ENCODE data around the gene JPT2.

JPT2 gene

DNA sequence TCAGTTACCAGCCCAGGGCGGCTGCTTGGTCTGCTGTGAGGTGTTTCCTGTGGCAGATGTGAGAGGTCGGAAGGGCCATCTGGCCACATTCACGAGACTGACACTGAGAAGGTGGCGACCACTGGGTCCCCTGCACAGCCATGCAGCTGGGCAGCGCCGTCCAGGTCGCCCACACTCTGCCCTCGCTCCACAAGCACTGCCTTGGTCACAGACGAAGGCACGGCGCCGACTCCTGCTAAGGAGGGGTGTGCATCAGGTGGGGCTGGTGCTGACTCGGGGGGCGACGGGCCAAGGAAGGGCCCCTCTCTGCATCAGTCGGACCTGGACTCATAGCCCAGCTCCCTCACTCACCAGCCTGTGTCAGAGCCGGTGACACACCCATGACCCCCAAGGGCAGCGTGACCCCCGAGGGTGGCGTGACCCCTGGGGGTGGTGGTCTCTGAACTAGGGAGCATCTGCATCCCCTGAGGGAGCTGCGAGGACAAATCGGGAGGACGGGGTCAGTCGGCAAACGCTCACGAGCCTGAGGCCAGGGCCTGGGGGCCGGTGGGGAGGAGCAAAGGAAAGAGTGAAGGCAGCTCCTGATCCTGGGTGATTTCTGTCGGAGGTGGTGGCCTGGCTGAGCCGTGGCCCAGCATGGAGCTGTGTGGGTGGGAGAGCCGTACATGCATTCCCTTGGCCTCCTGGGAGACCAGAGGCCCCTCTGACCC, 62.9 kb downstream of the JPT2 start:
- H3K4me3 ChIP-seq: no peak overlapping the region
- no peaks in the 10 kb centered on the region for H3K27me3 ChIP-seq
- peaks cover 45 to 62% (median 58%) of the 10 kb centered on the region in 11 experiments for H3K36me3 ChIP-seq
- no peak overlapping the region for H3K27ac ChIP-seq
- TF ChIP-seq Cebpa-rat (IDR thresholded peaks at IDR 0.05): no peak
- peak overlapping the region in 1 of 11 experiments; percentile 16; a peak in 1 of 22 replicates for H3K9ac ChIP-seq
- H4K20me1 ChIP-seq: peaks cover 20 to 61% (median 45%) of the 10 kb centered on the region in 11 experiments; a peak in 18 of 22 replicates
- peaks cover 0 to 41% (median 39%) of the 10 kb centered on the region in 11 experiments; a peak in 20 of 22 replicates for H3K9me3 ChIP-seq (replicated peaks in 1 of 11)
- no peak overlapping the region for H3K4me2 ChIP-seq
- H3K4me1 ChIP-seq: peaks cover 0 to 18% (median 12%) of the 10 kb centered on the region in 10 experiments; a peak in 11 of 20 replicates

DNA sequence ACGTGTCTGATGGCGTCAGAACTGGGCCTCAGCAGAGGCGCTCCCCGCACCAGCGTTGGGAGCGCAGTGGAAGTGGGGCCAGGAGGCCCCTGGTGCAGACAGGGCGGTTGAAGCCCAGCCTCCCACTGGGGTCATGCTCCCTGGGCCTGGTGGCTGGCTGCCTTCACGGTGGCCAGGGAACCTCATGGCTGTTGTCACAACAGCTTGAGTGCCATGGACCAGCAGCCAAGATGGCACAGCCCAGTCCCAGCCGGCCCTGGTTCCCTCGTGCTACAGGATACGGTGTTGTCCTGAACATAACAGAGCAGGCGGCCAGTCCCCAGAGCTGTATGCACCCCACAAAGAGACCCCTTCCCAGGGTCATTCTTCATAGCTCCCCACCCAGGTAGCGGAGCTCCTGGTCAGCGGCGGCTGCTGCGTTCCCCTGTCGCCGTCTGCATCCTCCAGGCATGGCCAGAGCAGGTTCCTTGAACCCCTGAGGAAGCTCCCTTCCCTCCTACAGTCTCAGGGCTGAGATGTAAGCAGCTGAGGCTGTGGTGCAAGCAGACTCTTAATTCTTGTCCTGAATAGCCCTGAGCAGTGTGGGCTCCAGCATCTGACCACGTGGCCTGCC, 63.6 kb downstream of the JPT2 start:
- Histone ChIP-seq H4K20me1 (peaks cover 24 to 68% (median 52%) of the 10 kb centered on the region in 11 experiments; a peak in 18 of 22 replicates), H3K9ac (peak overlapping the region in 2 of 11 experiments; percentile 10 to 32; a peak in 2 of 22 replicates), H3K9me3 (replicated peaks in 1 of 11) (peaks cover 0 to 34% (median 32%) of the 10 kb centered on the region in 11 experiments; a peak in 19 of 22 replicates), H3K4me3 (no peak overlapping the region), H3K36me3 (peaks cover 52 to 69% (median 65%) of the 10 kb centered on the region in 11 experiments), H3K27ac (no peak overlapping the region), H3K4me1 (peaks cover 0 to 19% (median 12%) of the 10 kb centered on the region in 10 experiments; a peak in 11 of 20 replicates), H3K4me2 (no peak overlapping the region), H3K27me3 (no peaks in the 10 kb centered on the region)
- TF ChIP-seq Cebpa-rat (IDR thresholded peaks at IDR 0.05): no peak

DNA sequence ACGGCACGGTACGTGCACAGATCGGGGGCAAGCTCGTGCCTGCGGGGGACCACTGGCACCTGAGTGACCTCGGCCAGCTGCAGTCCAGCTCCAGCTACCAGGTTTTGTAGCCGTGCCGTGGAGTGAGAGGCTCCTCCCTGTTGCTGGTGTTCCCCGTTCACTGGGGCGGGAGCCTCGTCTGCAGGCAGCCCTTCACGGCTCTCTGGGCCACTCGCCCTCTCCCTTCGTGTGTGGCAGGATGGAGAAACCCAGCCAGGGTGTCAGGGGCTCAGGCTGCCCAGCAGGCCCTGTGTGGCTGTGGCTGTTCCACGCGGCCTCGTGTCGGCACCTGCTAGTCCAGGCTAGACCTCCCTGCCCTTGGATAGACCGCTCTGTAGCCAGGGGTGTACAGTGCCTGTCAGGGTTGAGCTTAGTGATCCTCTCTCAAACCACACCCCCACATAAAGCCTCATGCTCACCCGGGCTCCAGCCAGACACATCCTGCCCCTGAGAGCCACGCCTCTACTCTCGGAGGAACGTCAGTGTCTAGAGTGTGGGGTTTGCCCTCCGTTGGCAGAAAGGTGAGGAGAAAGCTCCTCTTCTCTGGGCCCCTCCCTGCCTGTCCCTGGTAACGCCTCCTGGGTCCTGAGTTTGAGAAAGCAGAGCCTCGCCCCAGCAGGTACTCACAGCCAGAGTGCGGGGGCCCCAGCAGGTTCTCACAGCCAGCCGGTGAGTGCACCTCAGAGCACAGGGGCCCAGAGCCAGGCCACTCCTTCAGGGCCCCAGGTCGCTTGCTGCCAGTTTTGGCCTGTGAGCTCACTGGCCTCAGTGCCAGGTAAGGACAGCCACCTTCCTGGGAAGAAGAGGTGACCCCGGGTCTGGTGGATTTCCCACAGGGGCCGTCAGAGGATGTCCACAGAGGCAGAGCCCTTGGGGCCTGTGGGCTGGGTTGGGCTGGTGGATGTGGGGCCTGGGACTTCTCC, 65.6 kb downstream of the JPT2 start:
- Histone ChIP-seq H3K4me1 (peaks cover 0 to 19% (median 12%) of the 10 kb centered on the region in 10 experiments; a peak in 11 of 20 replicates), H3K9ac (peak overlapping the region in 5 of 11 experiments; percentile 5 to 29 (median 9); a peak in 4 of 22 replicates), H3K9me3 (replicated peaks in 1 of 11) (peaks cover 0 to 14% (median 12%) of the 10 kb centered on the region in 11 experiments; a peak in 15 of 22 replicates), H3K27me3 (no peaks in the 10 kb centered on the region), H3K4me2 (0 out of 22 replicates have a peak overlapping the region, but pooled peaks of 1 of the 11 experiments have one; percentile 34), H3K4me3 (no peak overlapping the region), H3K27ac (peak overlapping the region in 2 of 11 experiments; percentile 2 to 16; a peak in 2 of 22 replicates), H3K36me3 (peaks cover 72 to 89% (median 85%) of the 10 kb centered on the region in 11 experiments), H4K20me1 (peaks cover 32 to 80% (median 53%) of the 10 kb centered on the region in 11 experiments; a peak in 18 of 22 replicates)
- no peak for TF ChIP-seq Cebpa-rat (IDR thresholded peaks at IDR 0.05)

DNA sequence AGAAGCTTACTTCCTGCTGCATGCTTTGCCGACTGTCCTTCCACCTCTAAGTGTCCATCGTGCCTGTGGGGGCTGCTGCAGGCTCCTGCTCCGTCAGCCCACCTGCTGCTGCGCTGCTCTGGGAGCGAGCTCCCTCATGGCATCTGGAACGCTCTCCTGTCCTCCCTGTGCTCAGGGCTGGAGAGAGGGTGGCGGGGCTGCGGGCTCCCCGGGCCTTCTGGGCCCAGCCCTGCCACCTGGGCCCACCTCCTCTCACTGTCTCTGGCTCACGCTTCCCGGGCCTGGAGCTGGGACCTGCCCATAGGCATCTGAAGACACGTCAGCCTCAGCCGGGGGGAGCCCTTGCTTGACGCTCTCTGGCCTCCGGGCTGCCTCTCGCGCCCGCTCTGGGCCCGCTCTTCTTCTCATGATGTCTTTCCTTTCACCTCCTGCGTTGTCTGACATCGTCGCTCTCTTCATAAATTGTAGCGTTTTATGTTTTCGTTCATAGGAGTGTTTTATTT, 66.3 kb downstream of the JPT2 start:
- Histone ChIP-seq H3K27ac (peak overlapping the region in 1 of 11 experiments; percentile 16; a peak in 2 of 22 replicates), H3K9ac (peak overlapping the region in 4 of 11 experiments; percentile 5 to 29 (median 15); a peak in 3 of 22 replicates), H3K4me2 (0 out of 22 replicates have a peak overlapping the region, but pooled peaks of 1 of the 11 experiments have one; percentile 34), H3K4me3 (no peak overlapping the region), H3K4me1 (peaks cover 0 to 19% (median 12%) of the 10 kb centered on the region in 10 experiments; a peak in 11 of 20 replicates), H4K20me1 (peaks cover 32 to 87% (median 56%) of the 10 kb centered on the region in 11 experiments; a peak in 19 of 22 replicates), H3K36me3 (peaks cover 80 to 97% (median 92%) of the 10 kb centered on the region in 11 experiments), H3K27me3 (no peaks in the 10 kb centered on the region), H3K9me3 (replicated peaks in 1 of 11) (peaks cover 0 to 6% (median 4%) of the 10 kb centered on the region in 11 experiments; a peak in 11 of 22 replicates)
- no peak for TF ChIP-seq Cebpa-rat (IDR thresholded peaks at IDR 0.05)

DNA sequence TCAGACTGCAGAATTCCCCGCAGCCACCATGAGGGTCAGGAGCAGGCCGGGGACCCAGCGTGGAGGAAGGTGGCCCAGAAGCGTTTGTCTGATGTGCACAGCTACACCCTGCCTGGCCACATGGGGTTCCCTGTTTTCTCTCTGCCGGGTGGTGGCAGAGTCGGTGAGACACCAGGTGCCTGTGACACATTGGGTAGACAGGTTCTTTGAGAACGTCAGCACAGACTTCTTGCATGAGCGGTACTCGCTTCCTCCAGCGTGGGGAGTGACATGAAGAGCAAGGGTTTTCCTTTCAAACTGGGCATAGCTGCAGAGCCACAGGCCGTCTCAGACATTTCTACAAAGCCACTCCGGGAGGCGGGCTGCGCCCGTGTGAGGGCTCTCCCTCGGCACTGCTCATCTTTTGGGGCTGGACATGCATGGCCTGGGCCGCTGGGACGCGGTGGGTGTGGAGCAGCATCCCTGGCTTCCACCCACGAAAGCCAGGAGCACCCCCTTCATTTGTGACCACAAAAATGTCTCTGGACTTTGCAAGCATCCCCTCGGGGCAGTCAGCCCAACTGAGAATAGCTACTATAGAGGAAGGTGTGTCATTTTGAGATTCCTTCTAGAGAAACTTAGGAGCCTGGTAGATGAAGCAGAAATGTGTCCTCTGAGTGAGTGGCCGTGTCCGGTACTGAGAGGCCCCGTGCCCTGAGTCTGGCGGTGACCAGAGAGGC, 67.3 kb downstream of the JPT2 start:
- Histone ChIP-seq H4K20me1 (peaks cover 32 to 91% (median 60%) of the 10 kb centered on the region in 11 experiments; a peak in 19 of 22 replicates), H3K36me3 (peaks cover 86 to 100% (median 97%) of the 10 kb centered on the region in 11 experiments), H3K4me1 (peaks cover 0 to 19% (median 12%) of the 10 kb centered on the region in 10 experiments; a peak in 11 of 20 replicates), H3K9ac (peak overlapping the region in 5 of 11 experiments; percentile 1 to 21 (median 11); a peak in 3 of 22 replicates), H3K4me2 (peak overlapping the region in 6 of 11 experiments; percentile 11 to 39 (median 25); a peak in 10 of 22 replicates), H3K9me3 (replicated peaks in 1 of 11) (no peaks in the 10 kb centered on the region), H3K27ac (peak overlapping the region in 2 of 11 experiments; percentile 0 to 18; a peak in 2 of 22 replicates), H3K4me3 (no peak overlapping the region), H3K27me3 (no peaks in the 10 kb centered on the region)
- no peak for TF ChIP-seq Cebpa-rat (IDR thresholded peaks at IDR 0.05)

DNA sequence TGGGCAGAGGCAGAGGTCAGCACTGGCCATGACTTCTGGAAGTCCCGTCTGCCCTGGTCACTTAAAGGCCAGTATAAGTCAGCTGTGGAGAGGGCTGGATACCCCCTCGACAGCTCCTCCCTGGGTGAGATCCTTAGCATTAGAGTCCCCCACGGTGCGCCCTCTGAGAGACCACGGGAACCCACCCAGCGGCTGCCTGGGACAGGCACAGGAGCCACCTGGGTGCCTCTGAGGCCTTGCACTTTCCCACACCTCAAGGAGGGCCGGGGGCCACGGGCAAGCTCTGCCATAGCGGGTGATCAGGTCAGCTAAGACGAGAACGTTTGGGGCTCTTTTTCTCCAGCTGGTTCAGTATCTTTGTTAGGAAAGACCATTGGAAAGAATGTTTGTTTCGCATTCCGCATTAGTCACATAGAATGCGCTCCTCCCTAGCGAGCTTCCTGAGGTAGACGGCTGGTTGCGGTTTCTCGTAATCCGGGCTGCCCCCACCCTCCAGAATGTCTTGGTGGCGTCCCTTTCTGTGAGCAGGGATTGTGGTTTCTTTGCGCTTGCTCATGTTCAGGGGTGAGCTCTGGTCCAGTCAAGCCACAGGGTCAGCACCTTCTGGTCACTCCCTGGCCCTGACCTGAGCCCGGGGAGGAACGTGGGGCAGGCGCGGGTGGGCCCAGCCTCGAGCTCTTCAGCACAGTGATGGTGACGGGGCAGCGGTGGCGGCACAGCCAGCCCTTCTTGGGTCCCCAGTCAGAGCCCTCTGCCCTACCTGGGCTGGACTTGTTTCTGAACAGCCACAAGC, 68.0 kb downstream of the JPT2 start:
- no peaks in the 10 kb centered on the region for H3K27me3 ChIP-seq
- peak overlapping the region in 4 of 11 experiments; percentile 20 to 39 (median 30); a peak in 4 of 22 replicates for H3K4me2 ChIP-seq
- H3K9ac ChIP-seq: peak overlapping the region in 3 of 11 experiments; percentile 10 to 21 (median 11); a peak in 3 of 22 replicates
- H3K4me1 ChIP-seq: peaks cover 0 to 19% (median 12%) of the 10 kb centered on the region in 10 experiments; a peak in 11 of 20 replicates
- no peak overlapping the region for H3K4me3 ChIP-seq
- TF ChIP-seq Cebpa-rat (IDR thresholded peaks at IDR 0.05): no peak
- no peaks in the 10 kb centered on the region for H3K9me3 ChIP-seq (replicated peaks in 1 of 11)
- H3K36me3 ChIP-seq: peaks cover 86 to 100% (median 97%) of the 10 kb centered on the region in 11 experiments
- H3K27ac ChIP-seq: peak overlapping the region in 3 of 11 experiments; percentile 0 to 18 (median 4); a peak in 3 of 22 replicates
- H4K20me1 ChIP-seq: peaks cover 26 to 91% (median 56%) of the 10 kb centered on the region in 11 experiments; a peak in 19 of 22 replicates
